Measurements from ENCODE around the gene KRT10. TPM values are rescaled to one million over a fixed set of nuclear protein-coding genes. Genes with fewer than 3 reads are reported as not detected.

The KRT10 gene
- polyA plus RNA-seq, 3 donors, result 9.7 to 79.1 (median 58.7) TPM

DNA sequence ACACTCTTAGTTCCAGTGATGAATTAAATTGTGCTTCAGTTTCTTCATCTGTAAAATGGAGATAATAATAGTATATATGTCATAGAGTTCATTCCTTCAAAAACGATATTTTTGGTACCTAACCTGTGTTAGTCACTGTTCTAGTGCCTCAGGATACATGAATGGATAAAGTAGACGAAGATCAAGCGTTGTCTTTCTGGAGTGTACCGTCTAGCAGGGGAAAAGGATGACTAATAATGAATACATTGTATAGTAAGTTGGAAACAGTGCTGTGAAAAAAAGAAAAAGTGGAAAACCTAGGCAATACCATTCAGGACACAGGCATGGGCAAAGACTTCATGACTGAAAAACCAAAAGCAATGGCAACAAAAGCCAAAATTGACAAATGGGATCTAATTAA, 8.6 kb downstream of the KRT10 start:
- H3K4me1 Mint-ChIP-seq, result peaks cover 7% of the 10 kb centered on the region
- peak overlapping the region in 1 of 2 donors; percentile 0 for H3K4me3 Mint-ChIP-seq
- H3K36me3 ChIP-seq (replicated peaks in 1 of 2; ENCODE audit: control insufficient read depth in 1 of 2, insufficient read depth in 2 of 2, low read length in 2 of 2), result peaks cover 0 to 9% of the 10 kb centered on the region in 2 donors
- H2AFZ ChIP-seq (ENCODE audit: insufficient read depth, low read depth, low read length, poor library complexity, severe bottlenecking), result no peak overlapping the region
- intact Hi-C loops (cut with micrococcal nuclease), result no loop called here
- no peak overlapping the region for H3K27ac Mint-ChIP-seq
- no peaks in the 10 kb centered on the region for H3K79me2 ChIP-seq (ENCODE audit: insufficient read depth, low read length)
- peaks cover 31 to 55% (median 37%) of the 10 kb centered on the region in 3 donors for H3K27me3 Mint-ChIP-seq (ENCODE audit: low read depth in 3 of 3)
- H3K27me3 ChIP-seq (ENCODE audit: control insufficient read depth in 2 of 2, insufficient read depth in 2 of 2, low read length in 2 of 2), result peaks cover 44 to 54% of the 10 kb centered on the region in 2 donors
- TF ChIP-seq, protein P1, sequence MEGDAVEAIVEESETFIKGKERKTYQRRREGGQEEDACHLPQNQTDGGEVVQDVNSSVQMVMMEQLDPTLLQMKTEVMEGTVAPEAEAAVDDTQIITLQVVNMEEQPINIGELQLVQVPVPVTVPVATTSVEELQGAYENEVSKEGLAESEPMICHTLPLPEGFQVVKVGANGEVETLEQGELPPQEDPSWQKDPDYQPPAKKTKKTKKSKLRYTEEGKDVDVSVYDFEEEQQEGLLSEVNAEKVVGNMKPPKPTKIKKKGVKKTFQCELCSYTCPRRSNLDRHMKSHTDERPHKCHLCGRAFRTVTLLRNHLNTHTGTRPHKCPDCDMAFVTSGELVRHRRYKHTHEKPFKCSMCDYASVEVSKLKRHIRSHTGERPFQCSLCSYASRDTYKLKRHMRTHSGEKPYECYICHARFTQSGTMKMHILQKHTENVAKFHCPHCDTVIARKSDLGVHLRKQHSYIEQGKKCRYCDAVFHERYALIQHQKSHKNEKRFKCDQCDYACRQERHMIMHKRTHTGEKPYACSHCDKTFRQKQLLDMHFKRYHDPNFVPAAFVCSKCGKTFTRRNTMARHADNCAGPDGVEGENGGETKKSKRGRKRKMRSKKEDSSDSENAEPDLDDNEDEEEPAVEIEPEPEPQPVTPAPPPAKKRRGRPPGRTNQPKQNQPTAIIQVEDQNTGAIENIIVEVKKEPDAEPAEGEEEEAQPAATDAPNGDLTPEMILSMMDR (IDR thresholded peaks at IDR 0.05), result no peak
- DNase-seq, result no peak
- H3K9me3 ChIP-seq (replicated peaks in 1 of 2; ENCODE audit: control insufficient read depth in 1 of 2, insufficient read depth in 1 of 2, low read length in 2 of 2), result peaks cover 4 to 10% of the 10 kb centered on the region in 2 donors
- H3K4me3 ChIP-seq (replicated peaks in 1 of 3; ENCODE audit: low read depth in 2 of 3, low read length in 3 of 3), result no peak overlapping the region
- no peaks in the 10 kb centered on the region for H4K20me1 ChIP-seq (ENCODE audit: insufficient read depth, low read length)
- no peak overlapping the region for H3K27ac ChIP-seq (ENCODE audit: low read depth in 1 of 2, low read length in 2 of 2)
- H3K9ac ChIP-seq (ENCODE audit: insufficient read depth, low read length, poor library complexity, severe bottlenecking), result no peak overlapping the region
- H3K36me3 Mint-ChIP-seq, result peaks cover 9 to 10% of the 10 kb centered on the region in 2 donors
- peaks cover 4 to 8% of the 10 kb centered on the region in 2 donors for H3K4me1 ChIP-seq (ENCODE audit: control insufficient read depth in 1 of 2, insufficient read depth in 2 of 2, low read length in 2 of 2)
- no CpG with 5 or more reads among the region's 4 CpGs for WGBS (ENCODE audit: insufficient coverage)
- H3K9me3 Mint-ChIP-seq, result peaks cover 9 to 30% (median 21%) of the 10 kb centered on the region in 7 donors
- H3K4me2 ChIP-seq (replicated peaks; ENCODE audit: extremely low read depth, low read length, poor library complexity, severe bottlenecking), result no peak overlapping the region

DNA sequence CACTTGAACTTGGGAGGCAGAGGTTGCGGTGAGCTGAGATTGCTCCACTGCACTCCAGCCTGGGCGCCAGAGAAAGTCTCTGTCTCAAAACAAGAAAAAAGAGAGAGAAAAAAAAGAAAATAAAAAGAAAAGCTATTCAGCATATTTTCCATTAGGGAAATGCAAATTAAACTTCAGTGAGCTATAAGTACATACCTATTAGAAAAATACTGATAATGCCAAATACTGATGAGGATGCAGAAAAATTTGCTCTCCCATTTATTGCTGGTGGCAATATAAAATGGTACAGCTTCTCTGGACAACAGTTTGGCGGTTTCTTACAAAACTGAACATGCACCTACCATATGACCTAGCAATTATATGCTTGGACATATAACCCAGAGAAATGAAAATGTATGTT, 9.8 kb downstream of the KRT10 start:
- no CpG with 5 or more reads among the region's 3 CpGs for WGBS (ENCODE audit: insufficient coverage)
- H3K9ac ChIP-seq (ENCODE audit: insufficient read depth, low read length, poor library complexity, severe bottlenecking), result no peak overlapping the region
- H3K4me3 Mint-ChIP-seq, result peak overlapping the region in 1 of 2 donors; percentile 49
- no peak for DNase-seq
- H3K27ac Mint-ChIP-seq, result no peak overlapping the region
- H4K20me1 ChIP-seq (ENCODE audit: insufficient read depth, low read length), result no peaks in the 10 kb centered on the region
- H3K27ac ChIP-seq (ENCODE audit: low read depth in 1 of 2, low read length in 2 of 2), result no peak overlapping the region
- H3K4me1 ChIP-seq (ENCODE audit: control insufficient read depth in 1 of 2, insufficient read depth in 2 of 2, low read length in 2 of 2), result no peaks in the 10 kb centered on the region
- H3K36me3 ChIP-seq (replicated peaks in 1 of 2; ENCODE audit: control insufficient read depth in 1 of 2, insufficient read depth in 2 of 2, low read length in 2 of 2), result peaks cover 0 to 9% of the 10 kb centered on the region in 2 donors
- H2AFZ ChIP-seq (ENCODE audit: insufficient read depth, low read depth, low read length, poor library complexity, severe bottlenecking), result no peak overlapping the region
- no peak overlapping the region for H3K4me2 ChIP-seq (replicated peaks; ENCODE audit: extremely low read depth, low read length, poor library complexity, severe bottlenecking)
- H3K9me3 ChIP-seq (replicated peaks in 1 of 2; ENCODE audit: control insufficient read depth in 1 of 2, insufficient read depth in 1 of 2, low read length in 2 of 2), result peaks cover 4 to 10% of the 10 kb centered on the region in 2 donors
- peaks cover 37 to 62% (median 46%) of the 10 kb centered on the region in 3 donors for H3K27me3 Mint-ChIP-seq (ENCODE audit: low read depth in 3 of 3)
- H3K4me1 Mint-ChIP-seq, result no peaks in the 10 kb centered on the region
- TF ChIP-seq, protein P1 (IDR thresholded peaks at IDR 0.05), result no peak
- H3K27me3 ChIP-seq (ENCODE audit: control insufficient read depth in 2 of 2, insufficient read depth in 2 of 2, low read length in 2 of 2), result peaks cover 50 to 59% of the 10 kb centered on the region in 2 donors
- H3K36me3 Mint-ChIP-seq, result peaks cover 8 to 9% of the 10 kb centered on the region in 2 donors
- H3K79me2 ChIP-seq (ENCODE audit: insufficient read depth, low read length), result no peaks in the 10 kb centered on the region
- intact Hi-C loops (cut with micrococcal nuclease), result no loop called here
- no peak overlapping the region for H3K4me3 ChIP-seq (replicated peaks in 1 of 3; ENCODE audit: low read depth in 2 of 3, low read length in 3 of 3)
- H3K9me3 Mint-ChIP-seq, result peaks cover 9 to 23% (median 19%) of the 10 kb centered on the region in 7 donors
